GM12874 (cell line): Measurements from ENCODE around the gene SORT1.

Experiments used
- CTCF ChIP-seq: IDR thresholded peaks from 2 replicates; pipeline ENCODE4 v1.5.1; 2011; ENCODE audit warnings: low read depth, mild to moderate bottlenecking, control low read depth, low read length, moderate library complexity; ENCODE audit not compliant: insufficient read depth

Gene SORT1

GRCh38 chr1:109391157-109391556 is 6.6 kb downstream of the SORT1 start:
- no peak for TF ChIP-seq CTCF

- TF ChIP-seq CTCF = no peak
Observed at GRCh38 chr1:109389638-109390341, 7.9 kb downstream of the SORT1 start.

- no peak for TF ChIP-seq CTCF
Observed at GRCh38 chr1:109388884-109389637, 8.7 kb downstream of the SORT1 start.

GRCh38 chr1:109388208-109388711 is 9.5 kb downstream of the SORT1 start:
- no peak for TF ChIP-seq CTCF

- TF ChIP-seq CTCF = no peak
Observed at GRCh38 chr1:109386054-109386717, 11.5 kb downstream of the SORT1 start.

GRCh38 chr1:109385417-109385816 is 12.3 kb downstream of the SORT1 start:
- TF ChIP-seq CTCF = no peak

- no peak for TF ChIP-seq CTCF
Observed at GRCh38 chr1:109383854-109384253, 13.9 kb downstream of the SORT1 start.
